ENCODE results near the gene LINC00632. TPM values are rescaled to one million over a fixed set of nuclear protein-coding genes. Genes with fewer than 3 reads are reported as not detected.
A peak's percentile ranks its signal among the peaks of the same experiment; 100 is the strongest.

Gene LINC00632
- polyA plus RNA-seq (2013), result 18.8 and 19.2 TPM in 2 replicates

DNA sequence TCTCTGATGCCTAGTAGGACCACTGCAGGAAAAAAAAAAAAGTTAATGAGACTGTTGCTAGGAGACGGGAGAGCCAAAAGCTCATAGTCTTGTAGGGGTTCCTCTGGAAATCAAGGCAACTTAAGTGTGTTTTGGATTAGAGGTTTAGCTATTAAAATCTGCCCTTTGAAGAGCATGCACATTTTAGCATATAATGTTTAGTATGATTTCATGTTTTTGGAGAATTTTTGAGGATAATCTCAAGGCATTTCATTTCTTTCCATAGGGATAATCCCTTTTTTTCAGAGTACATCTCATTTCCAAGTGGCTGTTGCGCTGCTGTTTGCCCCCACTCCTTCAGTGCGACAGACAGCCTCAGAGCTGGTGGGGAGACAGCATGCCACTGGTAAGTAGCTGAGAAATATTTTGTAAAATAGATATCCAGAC is at the start of gene LINC00632:
TSS of gene LINC00632 (plus strand) at position 339 of the 426 bp plus-strand sequence.
- Histone ChIP-seq H3K9me3 (ENCODE audit: insufficient read depth, low read depth, low read length) (no peaks in the 10 kb centered on the region), H3K4me1 (ENCODE audit: control insufficient read depth in 1 of 2, insufficient read depth in 2 of 2, low read length in 2 of 2) (peaks cover 7 to 10% of the 10 kb centered on the region in 2 experiments), H3K23ac (ENCODE audit: low read length) (no peak within 1 kb of the TSS), H3K4me2 (ENCODE audit: low read length) (no peak within 1 kb of the TSS), H3K27me3 (ENCODE audit: insufficient read depth, low read length) (no peaks in the 10 kb centered on the region), H2BK5ac (ENCODE audit: low read depth, low read length, poor library complexity) (no peak within 1 kb of the TSS), H3K79me1 (ENCODE audit: low read length) (peaks cover 8% of the 10 kb centered on the region), H4K8ac (ENCODE audit: low read depth, low read length) (no peak within 1 kb of the TSS), H3K79me2 (ENCODE audit: control insufficient read depth, insufficient read depth, low read length, poor library complexity) (no peaks in the 10 kb centered on the region), H3K18ac (ENCODE audit: low read length) (no peak within 1 kb of the TSS), H3K27ac (ENCODE audit: low read depth, low read length) (no peak within 1 kb of the TSS), H4K12ac (ENCODE audit: low read depth, low read length) (no peak within 1 kb of the TSS), H4K91ac (ENCODE audit: low read depth, low read length) (no peak within 1 kb of the TSS), H3K36me3 (ENCODE audit: control insufficient read depth in 1 of 2, insufficient read depth in 2 of 2, low read length in 2 of 2) (no peaks in the 10 kb centered on the region), H2BK12ac (ENCODE audit: low read length) (no peak within 1 kb of the TSS), H3K4me3 (ENCODE audit: low read depth, low read length) (no peak within 1 kb of the TSS), H2AK5ac (ENCODE audit: low read length) (no peak within 1 kb of the TSS), H3K14ac (ENCODE audit: low read length) (no peak within 1 kb of the TSS), H3K4ac (ENCODE audit: low read depth, low read length) (no peak within 1 kb of the TSS), H2AFZ (ENCODE audit: insufficient read depth, low read length, poor library complexity) (no peak within 1 kb of the TSS), H2BK120ac (ENCODE audit: insufficient read depth, low read length, poor library complexity) (no peak within 1 kb of the TSS), H3K9ac (ENCODE audit: low read length) (no peak within 1 kb of the TSS)
- no peak for DNase-seq
- no CpG with 5 or more reads among the region's 3 CpGs for WGBS (ENCODE audit: extremely low coverage, insufficient coverage, insufficient read length)

DNA sequence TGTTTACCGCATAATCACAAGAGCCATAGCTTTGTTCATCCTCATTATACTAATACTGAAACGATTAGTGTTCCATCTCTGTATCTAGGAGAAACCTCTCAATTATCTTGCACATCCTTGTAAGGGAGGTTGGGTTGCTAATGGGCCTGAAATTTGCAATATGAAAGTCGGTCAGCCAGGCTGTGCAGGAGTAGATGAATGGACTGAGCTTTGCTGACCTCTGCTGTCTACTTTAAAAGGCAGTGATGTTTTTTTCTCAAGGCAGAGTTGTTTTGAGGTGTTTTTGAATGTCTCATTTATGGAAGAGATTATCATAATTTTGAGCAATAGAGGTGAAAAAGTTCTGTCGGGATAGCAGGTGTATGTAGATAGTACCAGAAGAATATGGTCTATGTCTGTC is 47.9 kb upstream of the LINC00632 start:
- Histone ChIP-seq H2BK120ac (ENCODE audit: insufficient read depth, low read length, poor library complexity) (no peak overlapping the region), H4K12ac (ENCODE audit: low read depth, low read length) (no peak overlapping the region), H4K8ac (ENCODE audit: low read depth, low read length) (no peak overlapping the region), H3K23ac (ENCODE audit: low read length) (no peak overlapping the region), H3K4me1 (ENCODE audit: control insufficient read depth in 1 of 2, insufficient read depth in 2 of 2, low read length in 2 of 2) (no peaks in the 10 kb centered on the region), H4K91ac (ENCODE audit: low read depth, low read length) (no peak overlapping the region), H2BK12ac (ENCODE audit: low read length) (no peak overlapping the region), H3K4ac (ENCODE audit: low read depth, low read length) (no peak overlapping the region), H2AK5ac (ENCODE audit: low read length) (no peak overlapping the region), H2AFZ (ENCODE audit: insufficient read depth, low read length, poor library complexity) (no peak overlapping the region), H3K9ac (ENCODE audit: low read length) (no peak overlapping the region), H3K9me3 (ENCODE audit: insufficient read depth, low read depth, low read length) (no peaks in the 10 kb centered on the region), H3K4me3 (ENCODE audit: low read depth, low read length) (no peak overlapping the region), H3K14ac (ENCODE audit: low read length) (no peak overlapping the region), H3K79me2 (ENCODE audit: control insufficient read depth, insufficient read depth, low read length, poor library complexity) (no peaks in the 10 kb centered on the region), H2BK5ac (ENCODE audit: low read depth, low read length, poor library complexity) (no peak overlapping the region), H3K18ac (ENCODE audit: low read length) (no peak overlapping the region), H3K36me3 (ENCODE audit: control insufficient read depth in 1 of 2, insufficient read depth in 2 of 2, low read length in 2 of 2) (no peaks in the 10 kb centered on the region), H3K79me1 (ENCODE audit: low read length) (no peaks in the 10 kb centered on the region), H3K4me2 (ENCODE audit: low read length) (no peak overlapping the region), H3K27ac (ENCODE audit: low read depth, low read length) (no peak overlapping the region), H3K27me3 (ENCODE audit: insufficient read depth, low read length) (no peaks in the 10 kb centered on the region)
- no peak for DNase-seq
- WGBS (ENCODE audit: extremely low coverage, insufficient coverage, insufficient read length), result no CpG with 5 or more reads among the region's 4 CpGs

DNA sequence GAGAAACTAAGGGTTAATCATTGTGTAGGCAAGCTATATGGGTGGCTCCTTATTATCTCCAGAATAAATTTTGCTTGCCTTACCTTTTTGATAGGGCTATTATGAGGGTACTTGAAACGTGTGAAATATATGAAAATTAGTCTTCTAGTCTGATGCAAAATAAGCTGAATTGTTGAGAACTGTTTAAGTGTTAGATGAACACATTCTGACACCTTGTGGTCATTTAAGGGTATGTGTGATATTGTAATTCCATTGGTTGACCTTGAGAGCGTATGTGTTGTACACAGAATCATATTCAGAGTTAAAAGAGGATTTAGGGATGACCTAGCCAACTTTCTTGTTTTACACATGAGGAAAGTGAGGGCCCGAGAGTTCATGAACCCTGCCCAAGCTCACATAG is 44.6 kb upstream of the LINC00632 start:
- Histone ChIP-seq H3K4me1 (ENCODE audit: control insufficient read depth in 1 of 2, insufficient read depth in 2 of 2, low read length in 2 of 2) (no peaks in the 10 kb centered on the region), H2AK5ac (ENCODE audit: low read length) (no peak overlapping the region), H2BK120ac (ENCODE audit: insufficient read depth, low read length, poor library complexity) (no peak overlapping the region), H3K9me3 (ENCODE audit: insufficient read depth, low read depth, low read length) (no peaks in the 10 kb centered on the region), H3K4me2 (ENCODE audit: low read length) (no peak overlapping the region), H4K91ac (ENCODE audit: low read depth, low read length) (no peak overlapping the region), H4K8ac (ENCODE audit: low read depth, low read length) (no peak overlapping the region), H3K36me3 (ENCODE audit: control insufficient read depth in 1 of 2, insufficient read depth in 2 of 2, low read length in 2 of 2) (no peaks in the 10 kb centered on the region), H3K23ac (ENCODE audit: low read length) (no peak overlapping the region), H3K4me3 (ENCODE audit: low read depth, low read length) (no peak overlapping the region), H3K4ac (ENCODE audit: low read depth, low read length) (no peak overlapping the region), H3K79me2 (ENCODE audit: control insufficient read depth, insufficient read depth, low read length, poor library complexity) (no peaks in the 10 kb centered on the region), H2BK12ac (ENCODE audit: low read length) (no peak overlapping the region), H3K14ac (ENCODE audit: low read length) (no peak overlapping the region), H3K18ac (ENCODE audit: low read length) (no peak overlapping the region), H3K9ac (ENCODE audit: low read length) (no peak overlapping the region), H3K27ac (ENCODE audit: low read depth, low read length) (no peak overlapping the region), H4K12ac (ENCODE audit: low read depth, low read length) (no peak overlapping the region), H2BK5ac (ENCODE audit: low read depth, low read length, poor library complexity) (no peak overlapping the region), H3K79me1 (ENCODE audit: low read length) (no peaks in the 10 kb centered on the region), H2AFZ (ENCODE audit: insufficient read depth, low read length, poor library complexity) (no peak overlapping the region), H3K27me3 (ENCODE audit: insufficient read depth, low read length) (no peaks in the 10 kb centered on the region)
- peak in 1 of 2 donors; percentile 36 for DNase-seq
- no CpG with 5 or more reads among the region's 3 CpGs for WGBS (ENCODE audit: extremely low coverage, insufficient coverage, insufficient read length)

DNA sequence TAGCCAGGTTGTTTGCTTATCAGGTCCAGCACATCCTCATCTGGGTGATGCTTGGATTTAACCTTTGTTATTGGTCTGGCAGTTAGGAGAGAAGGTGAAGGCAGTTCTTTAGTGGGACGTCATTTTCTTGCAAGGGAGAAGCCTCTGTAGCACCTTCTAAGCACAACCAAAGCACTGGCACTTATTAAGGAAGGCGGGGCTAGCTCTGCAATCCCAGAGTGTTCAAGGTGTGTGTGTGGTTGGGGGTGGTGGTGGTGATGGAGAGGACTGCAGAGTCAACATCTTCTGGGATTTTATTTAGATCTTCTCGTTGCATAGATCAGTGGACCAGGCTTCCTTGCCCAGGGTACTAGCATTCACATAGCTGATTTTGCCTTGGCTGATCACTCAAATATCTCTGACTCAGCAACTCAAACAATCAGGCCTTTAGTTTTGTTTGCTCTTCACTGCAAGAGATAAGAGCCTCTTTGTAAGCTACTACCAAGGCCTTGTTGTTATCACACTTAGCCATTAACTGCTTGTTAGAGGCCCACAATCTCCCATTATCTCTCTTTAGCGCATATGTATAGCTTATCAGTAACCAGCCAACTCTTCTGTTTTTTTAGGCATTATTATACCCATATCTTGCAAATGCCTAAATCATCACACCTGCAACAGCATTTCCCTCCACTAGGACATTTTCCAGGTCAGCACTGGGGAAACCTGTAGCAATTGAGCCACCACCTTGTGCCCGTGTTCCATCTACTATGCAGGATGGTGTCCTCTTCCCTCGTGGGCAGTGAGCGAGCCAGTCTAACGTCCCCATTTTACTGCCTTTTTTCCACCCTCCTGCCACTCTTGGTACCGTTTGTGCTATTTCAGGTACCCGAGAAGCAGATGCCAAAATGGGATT is 36.5 kb upstream of the LINC00632 start:
- H3K79me2 ChIP-seq (ENCODE audit: control insufficient read depth, insufficient read depth, low read length, poor library complexity), result no peaks in the 10 kb centered on the region
- no peak for DNase-seq
- H3K79me1 ChIP-seq (ENCODE audit: low read length), result no peaks in the 10 kb centered on the region
- no peak overlapping the region for H3K27ac ChIP-seq (ENCODE audit: low read depth, low read length)
- H2BK120ac ChIP-seq (ENCODE audit: insufficient read depth, low read length, poor library complexity), result no peak overlapping the region
- H2AK5ac ChIP-seq (ENCODE audit: low read length), result no peak overlapping the region
- no peak overlapping the region for H3K4me2 ChIP-seq (ENCODE audit: low read length)
- no peak overlapping the region for H3K4ac ChIP-seq (ENCODE audit: low read depth, low read length)
- no peaks in the 10 kb centered on the region for H3K36me3 ChIP-seq (ENCODE audit: control insufficient read depth in 1 of 2, insufficient read depth in 2 of 2, low read length in 2 of 2)
- no peaks in the 10 kb centered on the region for H3K9me3 ChIP-seq (ENCODE audit: insufficient read depth, low read depth, low read length)
- no peak overlapping the region for H2BK5ac ChIP-seq (ENCODE audit: low read depth, low read length, poor library complexity)
- WGBS (ENCODE audit: extremely low coverage, insufficient coverage, insufficient read length), result no CpG with 5 or more reads among the region's 10 CpGs
- no peak overlapping the region for H2AFZ ChIP-seq (ENCODE audit: insufficient read depth, low read length, poor library complexity)
- peaks cover 2% of the 10 kb centered on the region for H3K27me3 ChIP-seq (ENCODE audit: insufficient read depth, low read length)
- no peaks in the 10 kb centered on the region for H3K4me1 ChIP-seq (ENCODE audit: control insufficient read depth in 1 of 2, insufficient read depth in 2 of 2, low read length in 2 of 2)
- H3K14ac ChIP-seq (ENCODE audit: low read length), result no peak overlapping the region
- no peak overlapping the region for H3K23ac ChIP-seq (ENCODE audit: low read length)
- H4K91ac ChIP-seq (ENCODE audit: low read depth, low read length), result no peak overlapping the region
- H3K4me3 ChIP-seq (ENCODE audit: low read depth, low read length), result no peak overlapping the region
- no peak overlapping the region for H3K9ac ChIP-seq (ENCODE audit: low read length)
- no peak overlapping the region for H3K18ac ChIP-seq (ENCODE audit: low read length)
- no peak overlapping the region for H4K12ac ChIP-seq (ENCODE audit: low read depth, low read length)
- no peak overlapping the region for H4K8ac ChIP-seq (ENCODE audit: low read depth, low read length)
- no peak overlapping the region for H2BK12ac ChIP-seq (ENCODE audit: low read length)
